Measurements from ENCODE around the gene UCHL5. TPM values are rescaled to one million over a fixed set of nuclear protein-coding genes. Genes with fewer than 3 reads are reported as not detected.

The UCHL5 gene
- total and polyA plus RNA-seq, 2 of the 13 experiments (the other 11 are each of a cell fraction or from before 2014, with no cell fraction given): 18.2 to 44.1 TPM

GRCh38 chr1:193104907-193105820 is 46.0 kb upstream of the UCHL5 start, which contains the start of gene GLRX2 (continued):
- TF ChIP-seq ZFP91 (CRISPR knock-in tag; IDR thresholded peaks at IDR 0.05; ENCODE audit: borderline replicate concordance) (peak; percentile 73; the same call in 1 of the 2 replicates), HIVEP1 (CRISPR knock-in tag; IDR thresholded peaks at IDR 0.05) (no peak), FIP1L1 (IDR thresholded peaks at IDR 0.05; ENCODE audit: borderline replicate concordance, insufficient read depth, low read depth, low read length) (no peak), GPN1 (CRISPR knock-in tag; IDR thresholded peaks at IDR 0.05; ENCODE audit: borderline replicate concordance) (no peak), THRA (CRISPR knock-in tag; IDR thresholded peaks at IDR 0.05; ENCODE audit: borderline replicate concordance) (no peak; the same call in 1 of the 2 replicates), HMG20A (CRISPR knock-in tag; IDR thresholded peaks at IDR 0.05; ENCODE audit: borderline replicate concordance) (no peak), ZNF703 (CRISPR knock-in tag; IDR thresholded peaks at IDR 0.05; ENCODE audit: borderline replicate concordance) (peak; percentile 74; the same call in 1 of the 2 replicates), MIER2 (CRISPR knock-in tag; IDR thresholded peaks at IDR 0.05) (no peak), ZNF609 (CRISPR knock-in tag; IDR thresholded peaks at IDR 0.05; ENCODE audit: borderline replicate concordance) (no peak), ZNF337 (CRISPR knock-in tag; IDR thresholded peaks at IDR 0.05; ENCODE audit: borderline replicate concordance, low read depth) (no peak), PHF8 (CRISPR knock-in tag; IDR thresholded peaks at IDR 0.05) (peak; percentile 82), ZNF777 (CRISPR knock-in tag; IDR thresholded peaks at IDR 0.05) (no peak), ZNF331 (CRISPR knock-in tag; IDR thresholded peaks at IDR 0.05) (peak; percentile 67; the same call in 1 of the 2 replicates), KAT8 (CRISPR knock-in tag; IDR thresholded peaks at IDR 0.05) (peak; percentile 59), ZNF775 (CRISPR knock-in tag; IDR thresholded peaks at IDR 0.05; ENCODE audit: borderline replicate concordance) (no peak), MXD1 (CRISPR knock-in tag; IDR thresholded peaks at IDR 0.05) (peak; percentile 56; the same call in 1 of the 2 replicates), ZMYM3 (CRISPR knock-in tag; IDR thresholded peaks at IDR 0.05) (no peak), ZNF816 (CRISPR knock-in tag; IDR thresholded peaks at IDR 0.05; ENCODE audit: borderline replicate concordance) (no peak)

All from HepG2 (cell line).